Ovary (tissue), 3 donors: ENCODE results near the gene CAMK1.

ENCODE experiments used
- EP300 ChIP-seq: sonication (generic); formaldehyde crosslinking; IDR thresholded peaks from one replicate; pipeline ENCODE4 v1.6.1; 2017; ENCODE audit warnings: antibody characterized with exemption
- POLR2A ChIP-seq: fragments of 450-650 bp; IDR thresholded peaks from one replicate; pipeline ENCODE4 v1.6.1; 2017; ENCODE audit warnings: antibody characterized with exemption, mild to moderate bottlenecking, moderate library complexity
- TF ChIP-seq, protein P1 (sequence below), 3 donors: fragments of 450-650 bp in 2 of 3; fragments of 200-600 bp in 1 of 3; IDR thresholded peaks; one replicate each; pipeline versions ENCODE4 v1.5.1 to v1.8.0; 2016 to 2022; ENCODE audit warnings: antibody characterized with exemption in 3 of 3, mild to moderate bottlenecking in 1 of 3
- donor health status: DM: no; HTN: no; CAD: no.

GRCh38 chr3:9780458-9780812 is 10.7 kb upstream of the CAMK1 start:
- TF ChIP-seq, protein P1, sequence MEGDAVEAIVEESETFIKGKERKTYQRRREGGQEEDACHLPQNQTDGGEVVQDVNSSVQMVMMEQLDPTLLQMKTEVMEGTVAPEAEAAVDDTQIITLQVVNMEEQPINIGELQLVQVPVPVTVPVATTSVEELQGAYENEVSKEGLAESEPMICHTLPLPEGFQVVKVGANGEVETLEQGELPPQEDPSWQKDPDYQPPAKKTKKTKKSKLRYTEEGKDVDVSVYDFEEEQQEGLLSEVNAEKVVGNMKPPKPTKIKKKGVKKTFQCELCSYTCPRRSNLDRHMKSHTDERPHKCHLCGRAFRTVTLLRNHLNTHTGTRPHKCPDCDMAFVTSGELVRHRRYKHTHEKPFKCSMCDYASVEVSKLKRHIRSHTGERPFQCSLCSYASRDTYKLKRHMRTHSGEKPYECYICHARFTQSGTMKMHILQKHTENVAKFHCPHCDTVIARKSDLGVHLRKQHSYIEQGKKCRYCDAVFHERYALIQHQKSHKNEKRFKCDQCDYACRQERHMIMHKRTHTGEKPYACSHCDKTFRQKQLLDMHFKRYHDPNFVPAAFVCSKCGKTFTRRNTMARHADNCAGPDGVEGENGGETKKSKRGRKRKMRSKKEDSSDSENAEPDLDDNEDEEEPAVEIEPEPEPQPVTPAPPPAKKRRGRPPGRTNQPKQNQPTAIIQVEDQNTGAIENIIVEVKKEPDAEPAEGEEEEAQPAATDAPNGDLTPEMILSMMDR (IDR thresholded peaks at IDR 0.05), result no peak
- TF ChIP-seq POLR2A, result no peak
- no peak for TF ChIP-seq EP300
